HG03354 (cell line): ENCODE results near the gene USP4.
"Not testable (repeated sequence)": the region's sequence is repeated elsewhere in the genome, so short reads cannot be mapped to it uniquely, and the experiment has no call there.

Experiments used
- ATAC-seq: cut with Tn5 transposase; IDR thresholded peaks from one replicate; pipeline ENCODE4 v1.9.1; 2021; ENCODE audit warnings: mild to moderate bottlenecking; ENCODE audit not compliant: unreplicated experiment, poor library complexity, severe bottlenecking

USP4 gene

GRCh38 chr3:49352281-49352680 is 12.4 kb upstream of the USP4 start:
- ATAC-seq, result no peak

DNA sequence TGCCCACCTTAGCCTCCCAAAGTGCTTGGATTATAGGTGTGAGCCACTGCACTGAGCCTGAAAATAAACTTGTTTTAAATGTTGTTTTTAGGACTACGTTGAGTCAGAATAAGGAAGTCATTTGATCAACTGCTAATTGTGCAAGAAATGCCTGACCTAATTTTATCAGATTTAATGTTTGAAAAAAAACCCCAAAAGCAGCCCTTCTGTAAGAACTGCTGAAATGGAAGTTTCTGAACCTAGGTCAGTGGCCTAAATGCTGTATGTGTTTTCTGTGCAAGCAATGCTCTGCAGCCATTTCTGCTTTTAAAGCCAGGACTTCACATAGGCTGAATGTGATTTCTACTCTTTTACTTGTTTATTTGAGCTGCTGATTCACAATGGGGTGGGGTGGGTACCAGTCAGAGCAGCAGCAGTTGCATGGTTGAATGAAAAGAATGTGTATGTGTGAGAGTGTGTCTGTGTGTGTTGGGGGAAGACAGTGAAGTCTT is 11.7 kb upstream of the USP4 start:
- ATAC-seq, result no peak

- no peak for ATAC-seq
These were observed 9.7 kb upstream of the USP4 start for GRCh38 chr3:49349348-49350114.

DNA sequence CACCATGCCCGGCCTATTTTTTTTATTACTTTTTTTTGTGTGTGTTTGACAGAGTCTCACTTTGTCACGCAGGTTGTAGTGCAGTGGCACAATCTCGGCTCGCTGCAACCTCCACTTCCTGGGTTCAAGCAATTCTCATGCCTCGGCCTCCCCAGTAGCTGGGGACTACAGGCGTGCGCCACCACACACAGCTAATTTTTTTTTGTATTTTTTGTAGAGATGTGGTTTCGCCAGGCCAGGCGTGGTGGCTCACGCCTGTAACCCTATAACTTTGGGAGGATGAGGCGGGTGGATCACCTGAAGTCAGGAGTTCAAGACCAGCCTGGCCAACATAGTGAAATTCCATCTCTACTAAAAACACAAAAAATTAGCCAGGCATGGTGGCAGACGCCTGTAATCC is 8.5 kb upstream of the USP4 start:
- not testable (repeated sequence) for ATAC-seq

GRCh38 chr3:49346797-49347251 is 7.0 kb upstream of the USP4 start:
- no peak for ATAC-seq

GRCh38 chr3:49343163-49343562 is 3.3 kb upstream of the USP4 start:
- no peak for ATAC-seq

- no peak for ATAC-seq
These were observed 2.1 kb upstream of the USP4 start for GRCh38 chr3:49341996-49342395.

DNA sequence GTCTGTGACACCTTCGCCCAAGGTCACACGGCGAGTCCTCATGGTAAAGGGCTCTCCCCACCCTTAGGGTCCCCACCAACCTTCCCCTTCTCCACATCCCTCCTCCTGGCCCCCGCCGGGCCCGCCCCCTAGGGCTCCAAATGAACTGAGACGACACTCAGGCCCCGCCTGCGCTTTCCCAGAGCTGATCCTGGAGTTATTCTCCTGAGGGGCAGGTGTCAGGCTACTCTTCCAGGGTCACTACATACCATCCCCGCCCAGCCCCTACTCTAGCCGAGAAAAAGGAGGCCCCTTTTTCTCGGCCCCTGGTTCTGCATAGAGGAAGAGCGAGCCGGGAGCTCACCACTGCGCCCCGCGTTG is 292 bp downstream of the USP4 start:
- peak; percentile 8 for ATAC-seq

- ATAC-seq, result no peak
These were observed 5.8 kb downstream of the USP4 start for GRCh38 chr3:49333916-49334633.

GRCh38 chr3:49333091-49333490 is 6.8 kb downstream of the USP4 start:
- no peak for ATAC-seq

- ATAC-seq, result no peak
These were observed 10.7 kb downstream of the USP4 start for GRCh38 chr3:49329186-49329585.

GRCh38 chr3:49328350-49328749 is 11.5 kb downstream of the USP4 start:
- not testable (repeated sequence) for ATAC-seq

DNA sequence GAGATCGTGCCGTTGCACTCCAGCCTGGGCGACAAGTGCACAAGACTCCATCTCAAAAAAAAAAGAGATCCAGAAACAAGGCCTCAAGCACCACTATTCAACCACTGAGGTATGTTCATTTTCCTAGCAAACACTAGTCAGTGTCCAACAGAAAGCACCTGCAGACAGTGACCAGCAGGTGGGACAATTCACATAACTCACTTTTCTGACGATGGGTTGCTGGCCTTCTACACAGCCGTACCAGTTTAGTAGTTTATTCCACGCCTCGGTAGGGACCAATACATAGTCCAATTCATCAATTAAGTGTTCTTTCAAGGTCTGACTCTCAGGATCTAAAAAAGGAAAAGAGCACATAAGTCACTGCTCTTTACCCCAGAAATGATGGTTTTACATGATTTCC is 12.4 kb downstream of the USP4 start:
- ATAC-seq, result no peak

DNA sequence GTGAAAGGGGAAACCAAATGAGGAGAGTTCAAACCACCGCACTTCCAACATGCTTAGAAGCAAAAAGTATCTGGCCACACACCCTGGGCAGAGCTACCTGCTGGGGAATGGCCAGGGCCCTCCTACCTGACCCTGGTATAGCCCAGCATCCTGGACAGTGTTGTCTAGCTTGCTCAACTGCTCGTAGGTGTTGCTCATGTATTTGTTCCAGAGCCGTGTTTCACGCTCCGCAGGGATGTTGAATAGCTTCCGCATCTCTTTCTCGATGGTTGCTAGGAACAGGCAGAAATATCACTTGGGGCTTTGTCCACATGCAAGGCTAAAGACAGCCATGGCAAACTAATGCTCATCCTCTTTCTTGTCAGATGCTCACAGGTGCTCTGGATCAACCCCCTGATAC is 15.1 kb downstream of the USP4 start:
- no peak for ATAC-seq

- no peak for ATAC-seq
These were observed 23.0 kb downstream of the USP4 start for GRCh38 chr3:49316696-49317457.

GRCh38 chr3:49313896-49314688 is 25.8 kb downstream of the USP4 start:
- ATAC-seq, result no peak

- ATAC-seq, result no peak
These were observed 28.6 kb downstream of the USP4 start for GRCh38 chr3:49311283-49311682.

- ATAC-seq, result no peak
These were observed 29.2 kb downstream of the USP4 start for GRCh38 chr3:49310677-49311076.

- ATAC-seq, result no peak
These were observed 34.2 kb downstream of the USP4 start for GRCh38 chr3:49305608-49306007.

DNA sequence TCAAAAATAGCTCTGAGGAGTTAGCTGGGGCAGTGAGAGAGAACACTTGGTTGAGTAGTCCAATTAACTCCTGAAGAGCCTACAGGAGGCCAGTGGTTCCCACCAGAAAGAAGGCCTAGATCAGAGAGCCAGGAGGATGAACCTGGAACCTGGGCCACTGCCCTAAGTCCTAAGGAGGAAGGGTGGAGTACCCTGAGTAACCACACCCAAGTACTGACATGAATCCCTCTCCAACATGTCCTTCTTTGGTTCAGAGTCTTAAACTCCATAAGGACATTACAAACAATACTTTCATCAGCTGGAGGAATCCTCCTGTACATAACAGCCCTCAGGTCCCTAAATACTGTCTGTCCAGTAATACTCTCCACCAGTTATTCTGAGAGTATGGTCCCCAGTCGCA is 37.2 kb downstream of the USP4 start:
- no peak for ATAC-seq
